Suprapubic skin (tissue), 4 donors: Measurements from ENCODE around the gene SPAG9. TPM values are rescaled to one million over a fixed set of nuclear protein-coding genes. Genes with fewer than 3 reads are reported as not detected.

Experiments used
- DNase-seq, 2 donors: peaks; one replicate each; pipeline ENCODE4 v3.0.0-alpha.2; 2019; ENCODE audit warnings: low spot score in 2 of 2
- H3K27ac ChIP-seq: fragments of 200-600 bp; sonication (generic); one replicate; pipeline ENCODE4 v1.5.1; 2019
- H3K27me3 ChIP-seq: fragments of 200-600 bp; sonication (generic); one replicate; pipeline ENCODE4 v1.5.1; 2019
- H3K36me3 ChIP-seq: fragments of 200-600 bp; sonication (generic); one replicate; pipeline ENCODE4 v1.5.1; 2019
- H3K4me1 ChIP-seq: fragments of 200-600 bp; sonication (generic); one replicate; pipeline ENCODE4 v1.5.1; 2019
- H3K4me3 ChIP-seq: fragments of 200-600 bp; sonication (generic); one replicate; pipeline ENCODE4 v1.5.1; 2019; ENCODE audit warnings: mild to moderate bottlenecking
- H3K9me3 ChIP-seq: fragments of 200-600 bp; sonication (generic); one replicate; pipeline ENCODE4 v1.5.1; 2019
- CTCF ChIP-seq, 2 donors: fragments of 200-600 bp in 1 of 2; fragments of 450-650 bp in 1 of 2; sonication (generic) in 1 of 2; IDR thresholded peaks; one replicate each; pipeline ENCODE4 v1.5.1; 2016 to 2019; ENCODE audit warnings: antibody characterized with exemption in 2 of 2, mild to moderate bottlenecking in 1 of 2, moderate library complexity in 1 of 2
- EP300 ChIP-seq: sonication (generic); formaldehyde crosslinking; IDR thresholded peaks from one replicate; pipeline ENCODE4 v1.6.1; 2017; ENCODE audit warnings: antibody characterized with exemption
- POLR2A ChIP-seq, 2 donors: fragments of 450-650 bp; IDR thresholded peaks; one replicate each; pipeline ENCODE4 v1.6.1; 2017; ENCODE audit warnings: antibody characterized with exemption in 2 of 2, mild to moderate bottlenecking in 2 of 2, moderate library complexity in 2 of 2
- POLR2AphosphoS5 ChIP-seq, 3 donors: sonication (generic); formaldehyde crosslinking; IDR thresholded peaks; one replicate each; pipeline ENCODE4 v1.6.1; 2017; ENCODE audit warnings: antibody characterized with exemption in 3 of 3
- WGBS: methylation state at CpG from one replicate; pipeline ENCODE4 v1.1.5; 2018; 5-methylcytosine and 5-hydroxymethylcytosine counted together
- total RNA-seq, 4 donors: library from RNA; depleted of rRNA; stranded (reverse); fragments of >200 nt; gene quantifications; one replicate each; pipeline ENCODE4 v1.1.0, GENCODE V29; 2016

The SPAG9 gene
- total RNA-seq, 4 donors from 2014 or later, result 68.8 to 176 (median 80.6) TPM

GRCh38 chr17:51012538-51012937 lies 108.1 kb downstream of the SPAG9 start:
- no peak overlapping the region for H3K4me3 ChIP-seq
- H3K36me3 ChIP-seq, result peaks cover 49% of the 10 kb centered on the region
- no peaks in the 10 kb centered on the region for H3K27me3 ChIP-seq
- H3K27ac ChIP-seq, result no peak overlapping the region
- TF ChIP-seq POLR2AphosphoS5 (IDR thresholded peaks at IDR 0.05) (no peak), CTCF (IDR thresholded peaks at IDR 0.05) (no peak), EP300 (no peak), POLR2A (IDR thresholded peaks at IDR 0.05) (no peak)
- DNase-seq, result no peak
- 95% methylated on average over 4 of the region's 4 CpGs for WGBS
- no peaks in the 10 kb centered on the region for H3K9me3 ChIP-seq
- H3K4me1 ChIP-seq, result no peaks in the 10 kb centered on the region

- Histone ChIP-seq H3K4me3 (no peak overlapping the region), H3K27ac (no peak overlapping the region), H3K9me3 (no peaks in the 10 kb centered on the region), H3K4me1 (no peaks in the 10 kb centered on the region), H3K36me3 (peaks cover 56% of the 10 kb centered on the region), H3K27me3 (no peaks in the 10 kb centered on the region)
- TF ChIP-seq CTCF (IDR thresholded peaks at IDR 0.05) (no peak), POLR2AphosphoS5 (IDR thresholded peaks at IDR 0.05) (no peak), POLR2A (IDR thresholded peaks at IDR 0.05) (no peak), EP300 (no peak)
- WGBS, result 90% methylated on average over 1 of the region's 1 CpG
- DNase-seq, result no peak
Measured at GRCh38 chr17:51010173-51010675, 110.4 kb downstream of the SPAG9 start.

GRCh38 chr17:51006601-51007000 lies 114.1 kb downstream of the SPAG9 start:
- TF ChIP-seq EP300, result no peak
- TF ChIP-seq POLR2A (IDR thresholded peaks at IDR 0.05), result no peak
- no peak for TF ChIP-seq POLR2AphosphoS5 (IDR thresholded peaks at IDR 0.05)
- TF ChIP-seq CTCF (IDR thresholded peaks at IDR 0.05), result no peak
- Histone ChIP-seq H3K4me1 (no peaks in the 10 kb centered on the region), H3K27ac (no peak overlapping the region), H3K9me3 (no peaks in the 10 kb centered on the region), H3K36me3 (peaks cover 69% of the 10 kb centered on the region), H3K27me3 (no peaks in the 10 kb centered on the region), H3K4me3 (no peak overlapping the region)
- WGBS, result 100% methylated on average over 1 of the region's 1 CpG
- no peak for DNase-seq

GRCh38 chr17:51005768-51006167 lies 114.9 kb downstream of the SPAG9 start:
- no peaks in the 10 kb centered on the region for H3K9me3 ChIP-seq
- no peaks in the 10 kb centered on the region for H3K4me1 ChIP-seq
- WGBS, result 94% methylated on average over 2 of the region's 2 CpGs
- TF ChIP-seq POLR2AphosphoS5 (IDR thresholded peaks at IDR 0.05) (no peak), CTCF (IDR thresholded peaks at IDR 0.05) (no peak), POLR2A (IDR thresholded peaks at IDR 0.05) (no peak), EP300 (no peak)
- H3K36me3 ChIP-seq, result peaks cover 65% of the 10 kb centered on the region
- DNase-seq, result no peak
- no peak overlapping the region for H3K27ac ChIP-seq
- no peaks in the 10 kb centered on the region for H3K27me3 ChIP-seq
- no peak overlapping the region for H3K4me3 ChIP-seq

- no peak overlapping the region for H3K4me3 ChIP-seq
- peaks cover 68% of the 10 kb centered on the region for H3K36me3 ChIP-seq
- no peaks in the 10 kb centered on the region for H3K27me3 ChIP-seq
- TF ChIP-seq POLR2AphosphoS5 (IDR thresholded peaks at IDR 0.05) (no peak), CTCF (IDR thresholded peaks at IDR 0.05) (no peak), POLR2A (IDR thresholded peaks at IDR 0.05) (no peak), EP300 (no peak)
- no peak overlapping the region for H3K27ac ChIP-seq
- WGBS, result 100% methylated on average over 1 of the region's 1 CpG
- H3K9me3 ChIP-seq, result no peaks in the 10 kb centered on the region
- no peaks in the 10 kb centered on the region for H3K4me1 ChIP-seq
- no peak for DNase-seq
Measured at GRCh38 chr17:51004249-51004648, 116.4 kb downstream of the SPAG9 start.
